ENCODE results near the gene BABAM1.

Gene BABAM1

GRCh38 chr19:17266975-17267788, at the start of gene BABAM1:
Gene BABAM1, plus strand, starts transcription at chr19:17267443. Its CDS starts 1,364 bp downstream, at chr19:17268807.
- ChIA-PET CTCF (interaction anchor here (1.2 kb wide), 1 partner anchor 31 kb away, joined by 4 read pairs; no protein-coding TSS in a partner anchor), POLR2A (ENCODE audit: low non-redundant PET) (no interaction called here)
- TF ChIP-seq, protein P1, sequence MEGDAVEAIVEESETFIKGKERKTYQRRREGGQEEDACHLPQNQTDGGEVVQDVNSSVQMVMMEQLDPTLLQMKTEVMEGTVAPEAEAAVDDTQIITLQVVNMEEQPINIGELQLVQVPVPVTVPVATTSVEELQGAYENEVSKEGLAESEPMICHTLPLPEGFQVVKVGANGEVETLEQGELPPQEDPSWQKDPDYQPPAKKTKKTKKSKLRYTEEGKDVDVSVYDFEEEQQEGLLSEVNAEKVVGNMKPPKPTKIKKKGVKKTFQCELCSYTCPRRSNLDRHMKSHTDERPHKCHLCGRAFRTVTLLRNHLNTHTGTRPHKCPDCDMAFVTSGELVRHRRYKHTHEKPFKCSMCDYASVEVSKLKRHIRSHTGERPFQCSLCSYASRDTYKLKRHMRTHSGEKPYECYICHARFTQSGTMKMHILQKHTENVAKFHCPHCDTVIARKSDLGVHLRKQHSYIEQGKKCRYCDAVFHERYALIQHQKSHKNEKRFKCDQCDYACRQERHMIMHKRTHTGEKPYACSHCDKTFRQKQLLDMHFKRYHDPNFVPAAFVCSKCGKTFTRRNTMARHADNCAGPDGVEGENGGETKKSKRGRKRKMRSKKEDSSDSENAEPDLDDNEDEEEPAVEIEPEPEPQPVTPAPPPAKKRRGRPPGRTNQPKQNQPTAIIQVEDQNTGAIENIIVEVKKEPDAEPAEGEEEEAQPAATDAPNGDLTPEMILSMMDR (conservative IDR thresholded peaks at IDR 0.05; ENCODE audit: low read depth) = no peak
- H3K27ac ChIP-seq = peak within 1 kb of the TSS; percentile 74
- peak; percentile 100 for DNase-seq (ENCODE audit: low spot score)

GRCh38 chr19:17219286-17219685, 48.0 kb upstream of the BABAM1 start:
- peak overlapping the region; percentile 72 for H3K27ac ChIP-seq
- TF ChIP-seq, protein P1 (conservative IDR thresholded peaks at IDR 0.05; ENCODE audit: low read depth) = no peak
- POLR2A ChIA-PET (ENCODE audit: low non-redundant PET) = no interaction called here
- CTCF ChIA-PET = interaction anchor here (0.6 kb wide), 1 partner anchor 65 kb away, joined by 3 read pairs; no protein-coding TSS in a partner anchor
- no peak for DNase-seq (ENCODE audit: low spot score)

- H3K27ac ChIP-seq = peak overlapping the region; percentile 72
- DNase-seq (ENCODE audit: low spot score) = peak; percentile 61
- TF ChIP-seq, protein P1 (conservative IDR thresholded peaks at IDR 0.05; ENCODE audit: low read depth) = no peak
- ChIA-PET POLR2A (ENCODE audit: low non-redundant PET) (interaction anchor here (0.6 kb wide), 1 partner anchor 66 kb away, joined by 3 read pairs; no protein-coding TSS in a partner anchor), CTCF (interaction anchor here (0.6 to 0.9 kb wide), 2 partner anchors 22 to 435 kb away, joined by 3 to 4 read pairs; no protein-coding TSS in a partner anchor)
Measured at GRCh38 chr19:17220207-17220758, 47.0 kb upstream of the BABAM1 start.

DNA sequence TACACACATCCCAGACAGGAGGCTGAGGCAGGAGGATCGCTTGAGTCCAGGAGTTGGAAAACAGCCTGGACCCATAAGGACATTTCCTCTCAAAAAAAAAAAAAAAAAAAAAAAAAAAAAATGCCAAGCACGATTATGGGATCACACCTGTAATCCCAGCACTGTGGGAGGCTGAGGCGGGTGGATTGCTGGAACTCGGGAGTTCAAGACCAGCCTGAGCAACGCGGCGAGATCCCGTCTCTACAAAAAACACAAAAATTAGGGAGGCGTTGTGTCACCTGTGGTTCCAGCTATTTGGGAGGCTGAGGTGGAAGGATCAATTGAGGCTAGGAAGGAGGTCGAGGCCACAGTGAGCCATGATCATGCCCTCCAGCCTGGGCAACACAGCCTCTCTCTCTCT, 42.2 kb upstream of the BABAM1 start:
- peak overlapping the region; percentile 92 for H3K27ac ChIP-seq
- ChIA-PET POLR2A (ENCODE audit: low non-redundant PET) (interaction anchor here (2.1 kb wide), 1 partner anchor 10 kb away, joined by 9 read pairs; the partner anchor contains the start of gene USE1), CTCF (no interaction called here)
- DNase-seq (ENCODE audit: low spot score) = no peak
- TF ChIP-seq, protein P1 (conservative IDR thresholded peaks at IDR 0.05; ENCODE audit: low read depth) = no peak

DNA sequence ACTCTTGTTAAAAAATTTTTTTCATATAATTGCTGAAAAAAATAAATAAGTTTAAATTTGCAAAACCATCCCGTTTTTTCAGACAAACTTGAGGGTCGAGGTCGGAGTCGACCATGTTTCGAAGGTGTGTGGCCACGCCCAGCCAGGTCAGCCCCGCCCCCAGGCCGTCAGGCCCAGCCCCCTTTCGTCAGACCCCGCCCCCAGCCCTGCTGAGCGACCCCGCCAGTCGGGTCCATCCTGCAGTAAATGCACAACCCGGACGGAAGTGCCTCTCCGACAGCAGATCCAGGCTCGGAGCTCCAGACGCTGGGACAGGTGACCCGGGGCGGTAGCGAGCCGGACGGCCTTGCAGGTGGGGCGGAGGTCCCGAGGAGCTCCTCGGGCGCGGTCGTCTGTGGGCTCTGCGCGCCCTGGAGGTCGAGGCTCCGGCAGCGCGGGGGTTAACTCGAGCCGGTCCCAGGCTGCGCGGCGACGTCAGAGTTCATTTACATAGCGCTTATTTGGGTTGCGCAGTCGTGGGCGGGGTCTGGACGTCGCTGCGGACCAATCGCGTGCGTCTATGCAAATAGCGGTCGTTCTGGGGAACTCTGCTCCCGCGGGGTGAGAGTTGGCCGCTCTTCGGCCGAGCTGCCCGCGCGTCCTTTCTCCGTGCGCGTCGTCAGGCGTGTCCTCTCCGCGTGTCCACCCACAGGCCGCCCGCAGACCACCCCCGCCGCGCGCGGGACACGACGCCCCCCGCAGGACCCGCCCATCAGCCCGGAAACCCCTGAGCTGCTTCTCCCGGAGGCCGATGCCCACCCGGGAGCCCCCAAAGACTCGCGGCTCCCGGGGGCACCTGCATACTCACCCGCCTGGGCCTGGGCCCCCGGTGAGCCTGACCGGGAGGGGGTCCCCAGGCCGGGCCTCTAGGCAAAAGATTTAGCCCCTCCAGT, 41.0 kb upstream of the BABAM1 start, which contains the start of gene OCEL1:
OCEL1 (plus strand) TSS at position 225 of the 932 bp plus-strand sequence; CDS start at position 247, 22 bp downstream.
- H3K27ac ChIP-seq = peak within 1 kb of the TSS; percentile 92
- ChIA-PET CTCF (interaction anchor here (0.6 to 1.4 kb wide), 4 partner anchors 9 to 56 kb away, joined by 3 to 6 read pairs (median 4); no protein-coding TSS in a partner anchor), POLR2A (ENCODE audit: low non-redundant PET) (interaction anchor here (0.6 to 2.1 kb wide), 4 partner anchors 8 to 27 kb away, joined by 4 to 9 read pairs (median 4); partner anchors contain the start of gene USE1)
- DNase-seq (ENCODE audit: low spot score) = peak; percentile 97
- TF ChIP-seq, protein P1 (conservative IDR thresholded peaks at IDR 0.05; ENCODE audit: low read depth) = no peak

All from RWPE1 (cell line).